NCI-H2081 treated with DMSO at 0.1 percent for 48 hours (cell line): ENCODE data around the gene FLT3.

Experiments
- DNase-seq: peaks from one replicate; lab custom pipeline; 2025; lab: John Stamatoyannopoulos, UW

FLT3 gene

GRCh38 chr13:28001837-28002473 lies 98.4 kb downstream of the FLT3 start:
- no peak for DNase-seq

DNA sequence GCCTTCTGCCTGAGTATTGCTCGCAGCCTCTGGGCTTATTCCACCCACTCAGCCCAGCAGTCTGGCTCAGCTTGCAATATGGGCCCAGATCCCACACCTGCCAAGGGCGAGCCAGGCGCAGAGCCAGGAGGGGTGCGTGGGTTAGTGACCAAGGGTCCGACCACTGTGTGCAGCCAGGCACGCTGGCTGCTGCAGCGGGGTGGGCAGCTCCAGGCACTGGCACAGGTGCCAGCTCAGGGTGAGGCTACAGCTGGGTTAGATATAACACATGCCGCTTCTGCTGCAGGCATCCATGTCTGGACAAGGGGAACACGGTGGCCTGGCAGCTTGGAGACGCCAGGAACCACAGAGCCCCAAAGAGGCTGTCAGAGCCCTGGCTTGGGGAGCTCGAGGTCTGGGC lies 99.3 kb downstream of the FLT3 start:
- no peak for DNase-seq

- no peak for DNase-seq
Observed at GRCh38 chr13:28000567-28000966, 99.8 kb downstream of the FLT3 start.

GRCh38 chr13:27997904-27998522 lies 102.4 kb downstream of the FLT3 start:
- no peak for DNase-seq

DNA sequence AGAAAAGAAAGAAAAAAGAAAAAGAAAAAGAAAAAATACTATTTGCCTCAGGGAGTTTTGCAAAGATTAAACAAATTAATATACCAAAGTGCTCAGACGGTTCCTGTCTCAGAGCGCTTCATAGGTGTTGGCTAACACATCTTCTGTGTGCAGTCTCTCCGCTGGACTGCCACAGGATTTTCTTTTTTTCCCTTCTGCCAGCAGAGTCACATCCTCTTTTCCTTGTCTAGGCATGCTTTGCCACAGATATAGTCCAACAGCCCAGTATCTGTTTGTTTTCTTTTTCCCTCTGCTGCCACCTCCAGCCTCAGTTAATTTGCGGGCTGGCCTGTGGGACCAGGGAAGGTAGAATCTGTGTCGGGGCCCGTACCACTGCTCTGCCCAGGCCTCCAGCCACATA lies 108.5 kb downstream of the FLT3 start:
- DNase-seq, result no peak

- DNase-seq, result no peak
Observed at GRCh38 chr13:27988520-27988919, 111.9 kb downstream of the FLT3 start, which contains the start of gene URAD. Gene URAD, minus strand, starts transcription at chr13:27988693. Its CDS starts 56 bp downstream, at chr13:27988637.

DNA sequence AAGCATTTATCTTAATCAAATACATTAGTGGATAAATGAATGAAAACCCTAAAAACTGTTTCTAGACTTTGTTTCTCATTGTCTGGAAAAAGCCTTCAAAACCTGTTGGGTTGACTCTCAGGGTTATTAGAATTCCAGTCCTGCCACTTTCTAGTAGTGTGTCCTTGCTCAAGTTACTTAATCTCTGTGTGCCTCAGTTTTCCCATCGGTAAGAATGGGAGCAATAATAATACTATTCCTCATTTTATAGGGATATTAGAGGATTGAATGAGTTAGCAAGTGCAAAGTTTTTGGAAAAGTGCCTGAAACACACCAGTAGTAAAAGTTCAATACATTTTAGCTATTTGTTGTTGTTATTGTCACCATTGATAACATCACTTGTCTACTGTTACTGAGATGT lies 114.8 kb downstream of the FLT3 start:
- no peak for DNase-seq

- DNase-seq, result no peak
Observed at GRCh38 chr13:27982361-27982760, 118.0 kb downstream of the FLT3 start.

- DNase-seq, result no peak
Observed at GRCh38 chr13:27981006-27981708, 119.2 kb downstream of the FLT3 start.

DNA sequence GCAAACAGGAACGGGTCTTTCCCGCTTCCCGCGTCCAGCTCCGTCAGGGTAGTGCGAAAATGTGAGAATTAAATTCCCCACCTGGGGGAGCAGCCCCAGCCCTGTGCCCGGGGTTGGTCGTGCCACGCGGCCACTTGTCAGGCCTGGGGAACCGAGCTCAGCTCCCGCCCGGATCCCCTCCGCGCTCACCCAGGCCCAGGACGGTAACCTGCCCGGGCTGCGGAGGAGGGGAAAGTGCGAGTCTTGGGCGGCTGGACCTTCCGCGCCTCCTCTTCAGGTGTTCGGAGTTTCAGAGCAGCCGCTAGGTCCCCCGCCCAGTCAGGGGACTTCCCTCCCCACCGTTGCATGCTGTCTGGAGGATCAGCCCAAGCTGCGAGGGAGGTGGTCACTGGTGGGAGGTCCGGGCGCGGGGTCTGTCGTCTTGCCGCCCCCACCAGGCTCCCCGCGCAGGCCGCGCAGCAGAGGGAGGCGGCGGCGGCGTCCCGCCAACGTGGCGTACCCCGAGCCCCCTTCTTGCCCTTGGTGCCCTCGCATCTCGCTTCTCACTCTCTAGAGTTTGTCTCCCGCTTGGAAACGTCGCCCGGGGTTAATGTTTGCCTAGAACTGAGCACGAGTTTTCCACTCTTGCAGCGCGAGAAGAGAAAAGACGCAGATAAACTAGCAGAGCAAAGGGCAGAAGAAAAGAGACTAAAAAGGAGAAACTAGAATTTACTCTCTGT lies 119.9 kb downstream of the FLT3 start:
- no peak for DNase-seq

GRCh38 chr13:27979765-27980279 lies 120.6 kb downstream of the FLT3 start:
- DNase-seq, result no peak

DNA sequence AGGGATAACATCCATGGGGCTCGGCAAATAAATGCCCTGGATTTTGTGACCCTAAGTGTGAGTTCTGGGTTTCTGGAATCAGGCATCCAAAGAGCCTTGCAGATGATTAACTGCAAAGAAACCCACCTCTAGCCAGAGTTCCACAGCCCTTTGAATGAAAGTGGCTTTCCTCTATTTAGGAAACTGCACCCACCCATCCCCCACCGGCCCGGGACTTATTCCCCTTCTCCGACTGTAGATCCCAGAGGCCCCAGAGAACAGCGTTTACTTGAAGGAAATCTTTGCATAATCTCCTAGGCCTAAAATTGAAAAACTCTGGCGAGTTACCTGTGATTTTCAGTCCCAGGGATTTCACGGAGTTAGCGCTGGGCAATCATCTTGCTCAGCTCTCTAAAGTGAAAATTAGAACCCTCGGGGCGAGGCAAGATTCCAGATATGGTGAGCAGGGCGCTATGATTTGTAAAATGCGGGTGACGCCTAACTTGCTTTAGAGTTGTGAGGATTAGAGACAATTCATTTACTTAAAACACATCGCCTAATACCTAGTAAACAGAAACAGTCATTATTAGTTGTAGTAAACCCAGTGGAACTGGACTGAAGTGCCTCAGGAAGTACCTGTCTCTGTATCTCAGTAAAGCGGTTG lies 121.3 kb downstream of the FLT3 start:
- DNase-seq, result no peak

DNA sequence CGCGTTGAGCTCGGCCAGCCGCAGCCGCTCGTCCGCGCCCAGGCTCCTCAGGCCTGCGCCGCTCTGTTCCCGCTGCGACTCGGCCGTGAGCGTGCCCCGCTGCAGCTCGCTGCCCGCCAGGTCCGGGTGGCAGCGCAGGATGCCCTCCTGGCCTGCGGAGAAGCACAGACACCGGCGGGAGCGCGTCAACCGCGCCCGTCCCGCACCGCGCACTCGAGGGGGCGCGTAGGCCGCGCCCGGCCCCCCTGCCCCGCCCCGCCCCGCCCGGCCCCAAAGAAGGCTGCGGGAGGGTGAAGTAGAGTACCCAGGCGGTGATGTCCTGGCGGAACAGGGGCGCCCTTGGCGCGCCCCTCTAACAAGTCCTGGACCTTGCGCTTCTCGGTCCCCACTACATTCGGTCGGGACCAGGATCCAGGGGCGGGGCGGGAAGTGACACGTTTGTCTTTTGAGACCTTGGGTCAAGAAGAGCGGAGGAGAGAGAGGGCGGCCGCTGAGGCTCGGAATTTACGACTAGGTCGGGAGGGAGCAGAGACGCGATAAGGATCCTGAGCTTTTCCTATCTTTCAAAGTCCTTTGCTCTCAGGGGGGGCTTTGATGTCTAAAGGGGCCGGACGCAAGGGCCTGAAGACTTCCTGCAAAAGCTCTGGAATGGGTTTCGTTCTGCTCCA lies 121.9 kb downstream of the FLT3 start:
- no peak for DNase-seq

GRCh38 chr13:27977476-27978300 lies 122.7 kb downstream of the FLT3 start:
- DNase-seq, result no peak

GRCh38 chr13:27976362-27977091 lies 123.8 kb downstream of the FLT3 start:
- DNase-seq, result no peak

DNA sequence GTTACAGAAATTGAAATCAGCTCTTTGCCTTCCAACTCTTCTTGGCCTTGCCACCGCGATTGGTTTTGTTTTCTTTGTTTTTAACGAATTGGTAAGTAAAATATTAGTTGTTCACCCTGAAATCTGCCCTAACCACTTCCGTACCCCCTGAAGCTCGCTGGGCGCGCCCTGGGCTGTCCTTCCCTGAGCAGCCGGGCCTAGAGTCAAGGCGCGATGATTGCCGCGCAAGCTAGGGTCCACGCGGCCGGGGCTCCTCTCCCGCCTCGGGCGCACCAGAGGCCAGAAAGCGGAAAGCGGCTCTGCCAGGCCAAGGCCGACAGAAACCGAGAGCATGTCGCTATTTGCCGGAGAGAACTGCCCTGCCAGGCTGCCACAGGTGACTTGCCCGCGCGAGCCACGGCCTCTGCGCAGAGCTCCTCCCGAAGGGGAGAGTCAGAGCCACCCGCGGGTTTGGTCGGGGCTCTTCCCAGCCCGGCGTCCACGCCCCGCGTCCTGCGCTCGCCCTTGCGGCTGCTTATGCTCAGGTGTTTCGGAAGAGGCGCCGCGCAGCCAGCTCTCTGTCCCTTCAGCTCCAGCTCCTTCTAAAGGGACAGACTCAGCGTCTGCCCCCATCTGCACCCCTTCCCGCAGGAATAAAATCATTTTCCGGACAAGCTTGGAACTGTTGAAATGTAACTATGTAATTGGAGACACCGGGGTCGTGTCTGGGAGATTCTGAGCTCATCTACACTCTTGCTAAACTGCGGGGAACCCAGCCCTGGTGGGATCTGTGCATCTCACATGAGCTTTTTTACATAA lies 124.6 kb downstream of the FLT3 start:
- DNase-seq, result no peak

- no peak for DNase-seq
Observed at GRCh38 chr13:27973961-27974662, 126.3 kb downstream of the FLT3 start.

- no peak for DNase-seq
Observed at GRCh38 chr13:27973291-27973690, 127.1 kb downstream of the FLT3 start.
